Gastrocnemius medialis (tissue), 4 donors: ENCODE data around the gene TNFSF10. TPM values are rescaled to one million over a fixed set of nuclear protein-coding genes. Genes with fewer than 3 reads are reported as not detected.

Experiments
- ATAC-seq, 2 donors: fragments of 150-250 bp; one replicate each; pipeline ENCODE4 v1.9.1; 2016
- DNase-seq, 2 donors: peaks; one replicate each; pipeline ENCODE4 v3.0.0-alpha.2; 2019
- H3K27ac ChIP-seq, 4 donors: fragments of 200-600 bp; sonication (generic); 1 replicate in 1 of 4; 2 replicates in 3 of 4; pipeline ENCODE4 v1.5.1; 2016 to 2018; ENCODE audit warnings: mild to moderate bottlenecking in 2 of 4, moderate library complexity in 1 of 4
- H3K27me3 ChIP-seq, 3 donors: fragments of 200-600 bp; sonication (generic) in 2 of 3; 1 replicate in 1 of 3; 2 replicates in 2 of 3; pipeline versions ENCODE4 v1.5.1 to v1.6.0; 2016 to 2019; ENCODE audit warnings: mild to moderate bottlenecking in 1 of 3, moderate library complexity in 1 of 3
- H3K36me3 ChIP-seq, 2 donors: fragments of 200-600 bp; sonication (generic) in 1 of 2; one replicate each; pipeline ENCODE4 v1.5.1; 2017 to 2018
- H3K4me1 ChIP-seq, 2 donors: fragments of 200-600 bp; sonication (generic) in 1 of 2; one replicate each; pipeline ENCODE4 v1.5.1; 2016 to 2017; ENCODE audit warnings: mild to moderate bottlenecking in 2 of 2
- H3K4me3 ChIP-seq, 4 donors: fragments of 200-600 bp; sonication (generic) in 3 of 4; 1 replicate in 1 of 4; 2 replicates in 3 of 4; pipeline ENCODE4 v1.5.1; 2016 to 2019; ENCODE audit warnings: mild to moderate bottlenecking in 2 of 4
- H3K9me3 ChIP-seq, 3 donors: fragments of 200-600 bp; sonication (generic) in 2 of 3; 1 replicate in 1 of 3; 2 replicates in 2 of 3; pipeline ENCODE4 v1.5.1; 2016 to 2019
- POLR2A ChIP-seq, 2 donors: fragments of 450-650 bp; IDR thresholded peaks; one replicate each; pipeline ENCODE4 v1.6.1; 2017; ENCODE audit warnings: antibody characterized with exemption in 2 of 2, mild to moderate bottlenecking in 2 of 2, moderate library complexity in 2 of 2
- in situ Hi-C, 4 donors: fragments of 200-750 bp; cut with MboI; loops; one replicate each; pipeline versions ENCODE4 v1.15.0 to v1.8.0; 2017; ENCODE audit warnings: low sequenced_read_pairs in 4 of 4
- intact Hi-C: fragments of 100-400 bp; cut with DNase I; formaldehyde crosslinking; loops from one replicate; pipeline ENCODE4 v1.15.1; 2023; ENCODE audit warnings: low total_unique reads
- total RNA-seq, 4 donors: library from RNA; depleted of rRNA; stranded (reverse); fragments of >200 nt; gene quantifications; one replicate each; pipeline versions ENCODE4 v1.1.0 to v1.2.3, GENCODE V29; 2016
- TF ChIP-seq, protein P1 (sequence below), 5 experiments: fragments of 450-650 bp in 3 of 5; fragments of 200-600 bp in 2 of 5; sonication (generic) in 2 of 5; IDR thresholded peaks in 4 of 5; conservative IDR thresholded peaks in 1 of 5; 1 replicate in 4 of 5; 2 replicates in 1 of 5; pipeline ENCODE4 v1.5.1; 2016 to 2019; ENCODE audit warnings: antibody characterized with exemption in 5 of 5, mild to moderate bottlenecking in 3 of 5, moderate library complexity in 3 of 5

The TNFSF10 gene
- total RNA-seq, 4 donors from 2014 or later = 10.2 to 32.8 (median 24.3) TPM

DNA sequence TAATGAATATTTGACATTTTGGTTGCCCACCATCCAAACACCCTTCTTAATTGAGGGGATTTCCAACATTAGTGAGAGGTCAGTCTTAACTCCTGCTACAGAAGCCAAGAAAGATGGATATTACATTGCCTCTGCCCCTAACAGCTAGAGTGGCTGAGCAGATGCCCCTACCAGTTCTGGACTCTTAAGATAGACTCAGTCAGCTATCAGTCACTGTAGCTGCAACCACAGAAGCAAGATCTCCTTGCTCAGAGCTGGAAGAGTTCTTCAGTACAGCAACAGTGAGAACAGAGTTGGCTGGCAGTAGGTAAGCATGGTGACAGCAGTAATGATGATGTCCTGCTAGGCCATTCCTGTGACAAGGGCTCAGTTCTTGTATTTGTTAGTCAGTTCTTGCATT is 29.4 kb upstream of the TNFSF10 start:
- Histone ChIP-seq H3K9me3 (no peaks in the 10 kb centered on the region), H3K4me1 (no peaks in the 10 kb centered on the region), H3K4me3 (no peak overlapping the region), H3K27ac (no peak overlapping the region), H3K27me3 (no peaks in the 10 kb centered on the region), H3K36me3 (no peaks in the 10 kb centered on the region)
- ATAC-seq (no peak), DNase-seq (no peak)
- intact Hi-C loops (no loop called here), in situ Hi-C loops (no loop called here)
- TF ChIP-seq, protein P1, sequence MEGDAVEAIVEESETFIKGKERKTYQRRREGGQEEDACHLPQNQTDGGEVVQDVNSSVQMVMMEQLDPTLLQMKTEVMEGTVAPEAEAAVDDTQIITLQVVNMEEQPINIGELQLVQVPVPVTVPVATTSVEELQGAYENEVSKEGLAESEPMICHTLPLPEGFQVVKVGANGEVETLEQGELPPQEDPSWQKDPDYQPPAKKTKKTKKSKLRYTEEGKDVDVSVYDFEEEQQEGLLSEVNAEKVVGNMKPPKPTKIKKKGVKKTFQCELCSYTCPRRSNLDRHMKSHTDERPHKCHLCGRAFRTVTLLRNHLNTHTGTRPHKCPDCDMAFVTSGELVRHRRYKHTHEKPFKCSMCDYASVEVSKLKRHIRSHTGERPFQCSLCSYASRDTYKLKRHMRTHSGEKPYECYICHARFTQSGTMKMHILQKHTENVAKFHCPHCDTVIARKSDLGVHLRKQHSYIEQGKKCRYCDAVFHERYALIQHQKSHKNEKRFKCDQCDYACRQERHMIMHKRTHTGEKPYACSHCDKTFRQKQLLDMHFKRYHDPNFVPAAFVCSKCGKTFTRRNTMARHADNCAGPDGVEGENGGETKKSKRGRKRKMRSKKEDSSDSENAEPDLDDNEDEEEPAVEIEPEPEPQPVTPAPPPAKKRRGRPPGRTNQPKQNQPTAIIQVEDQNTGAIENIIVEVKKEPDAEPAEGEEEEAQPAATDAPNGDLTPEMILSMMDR (IDR thresholded peaks at IDR 0.05 in 4 of 5, conservative IDR thresholded peaks at IDR 0.05 in 1 of 5) = no peak
- no peak for TF ChIP-seq POLR2A (IDR thresholded peaks at IDR 0.05)

DNA sequence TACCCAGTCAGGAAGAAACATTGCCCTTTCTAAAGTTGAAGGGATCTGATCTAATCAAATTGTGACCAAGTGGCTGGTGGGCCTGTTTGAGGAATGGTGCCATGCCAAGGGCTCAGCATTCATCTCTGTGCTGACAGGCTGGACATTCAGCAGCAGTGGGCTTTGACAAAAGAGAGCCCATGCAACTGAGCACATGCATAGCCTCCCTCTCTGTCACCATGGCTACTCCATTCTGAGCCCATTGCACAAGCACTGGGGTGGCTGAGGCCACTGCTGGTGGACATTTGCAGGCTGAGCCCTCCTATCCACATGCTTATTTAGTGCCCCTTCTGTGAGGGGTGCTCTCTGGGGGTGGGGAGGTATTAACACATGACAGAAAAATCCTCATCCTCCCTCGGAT is 28.6 kb upstream of the TNFSF10 start:
- TF ChIP-seq POLR2A (IDR thresholded peaks at IDR 0.05) = no peak
- TF ChIP-seq, protein P1 (IDR thresholded peaks at IDR 0.05 in 4 of 5, conservative IDR thresholded peaks at IDR 0.05 in 1 of 5) = no peak

DNA sequence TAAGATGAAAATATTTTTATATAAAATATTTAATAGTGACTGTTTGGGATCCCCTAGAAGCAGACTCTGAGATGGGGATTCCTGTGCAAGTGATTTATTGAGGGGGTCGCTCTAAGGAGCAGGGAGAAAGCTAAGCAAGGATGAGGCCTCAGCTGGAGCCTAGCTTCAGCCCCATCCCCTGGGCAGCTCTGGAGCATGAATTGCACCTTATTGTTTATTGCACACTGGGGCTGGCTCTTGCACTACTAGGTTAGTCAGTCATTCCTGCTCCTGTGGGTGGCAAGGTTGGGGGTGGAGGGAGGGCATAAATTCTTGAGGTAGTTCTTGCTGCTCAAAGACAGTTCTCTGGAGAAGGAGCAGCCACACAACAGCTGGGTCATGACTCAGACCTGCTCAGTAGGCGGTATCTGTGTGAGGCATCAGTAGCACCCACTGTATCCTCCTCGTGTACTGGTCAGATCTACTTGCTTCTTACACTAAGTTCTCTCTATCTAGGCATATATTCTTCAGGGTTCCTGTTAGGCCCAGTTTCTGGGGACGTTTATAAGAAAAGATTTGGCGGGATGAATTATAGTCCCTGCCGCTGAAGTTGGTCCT is 27.2 kb upstream of the TNFSF10 start:
- ATAC-seq (no peak), DNase-seq (no peak)
- Histone ChIP-seq H3K9me3 (no peaks in the 10 kb centered on the region), H3K4me3 (no peak overlapping the region), H3K27ac (no peak overlapping the region), H3K27me3 (no peaks in the 10 kb centered on the region), H3K36me3 (no peaks in the 10 kb centered on the region), H3K4me1 (no peaks in the 10 kb centered on the region)
- intact Hi-C loops (no loop called here), in situ Hi-C loops (no loop called here)
- TF ChIP-seq, protein P1 (IDR thresholded peaks at IDR 0.05 in 4 of 5, conservative IDR thresholded peaks at IDR 0.05 in 1 of 5) = no peak
- TF ChIP-seq POLR2A (IDR thresholded peaks at IDR 0.05) = no peak

More for the DNA sequence above, 28.6 kb upstream of the TNFSF10 start:
- Histone ChIP-seq H3K36me3 (no peaks in the 10 kb centered on the region), H3K4me3 (no peak overlapping the region), H3K9me3 (no peaks in the 10 kb centered on the region), H3K27ac (no peak overlapping the region), H3K4me1 (no peaks in the 10 kb centered on the region), H3K27me3 (no peaks in the 10 kb centered on the region)
- in situ Hi-C loops = no loop called here
- ATAC-seq = no peak
- DNase-seq = no peak
- intact Hi-C loops = no loop called here

DNA sequence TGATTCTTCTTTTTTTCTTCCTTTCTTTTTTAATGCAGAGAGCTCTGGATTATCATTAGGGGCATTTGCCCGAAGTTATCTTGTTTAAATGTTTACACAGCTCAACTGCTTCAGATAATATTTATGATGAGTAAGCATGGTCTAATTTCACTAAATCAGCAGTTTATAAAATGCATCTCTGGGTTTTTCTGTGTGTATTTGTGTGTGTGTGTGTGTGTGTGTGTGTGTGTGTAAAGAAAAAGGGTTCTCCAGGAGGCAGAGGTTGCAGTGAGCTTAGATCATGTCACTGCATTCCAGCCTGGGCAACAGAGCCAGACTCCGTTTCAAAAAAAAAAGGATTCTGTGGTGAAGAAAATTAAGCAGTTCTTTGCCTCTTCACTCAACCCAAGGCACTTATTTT is 25.9 kb upstream of the TNFSF10 start:
- Histone ChIP-seq H3K4me3 (no peak overlapping the region), H3K27me3 (no peaks in the 10 kb centered on the region), H3K4me1 (no peaks in the 10 kb centered on the region), H3K36me3 (no peaks in the 10 kb centered on the region), H3K27ac (no peak overlapping the region), H3K9me3 (no peaks in the 10 kb centered on the region)
- ATAC-seq (no peak), DNase-seq (no peak)
- no peak for TF ChIP-seq POLR2A (IDR thresholded peaks at IDR 0.05)
- TF ChIP-seq, protein P1 (IDR thresholded peaks at IDR 0.05 in 4 of 5, conservative IDR thresholded peaks at IDR 0.05 in 1 of 5) = no peak
- in situ Hi-C loops (no loop called here), intact Hi-C loops (no loop called here)
